Neutrophil (primary cell): ENCODE measurements around the gene MINAR1.
"Not testable (repeated sequence)": the region's sequence is repeated elsewhere in the genome, so short reads cannot be mapped to it uniquely, and the experiment has no call there.

Experiments
- H3K27ac ChIP-seq: fragments of 200-600 bp; sonication (generic); 2 replicates; pipeline ENCODE4 v1.5.1; 2016; ENCODE audit warnings: mild to moderate bottlenecking, moderate library complexity
- H3K27me3 ChIP-seq: fragments of 200-600 bp; sonication (generic); 2 replicates; pipeline ENCODE4 v1.6.0; 2016; ENCODE audit warnings: mild to moderate bottlenecking
- H3K36me3 ChIP-seq: fragments of 200-600 bp; sonication (generic); 2 replicates; pipeline ENCODE4 v1.5.1; 2017
- H3K4me1 ChIP-seq, 2 experiments: fragments of 200-600 bp in 1 of 2; sonication (generic) in 1 of 2; 1 replicate in 1 of 2; 2 replicates in 1 of 2; pipeline versions ENCODE4 v1.5.1 to v1.6.1; 2013 to 2016; ENCODE audit warnings: low read depth in 1 of 2, low read length in 1 of 2, mild to moderate bottlenecking in 1 of 2, moderate library complexity in 1 of 2; ENCODE audit not compliant: control insufficient read depth in 1 of 2, insufficient read depth in 1 of 2
- H3K4me3 ChIP-seq, 2 experiments: fragments of 200-600 bp in 1 of 2; sonication (generic) in 1 of 2; 1 replicate in 1 of 2; 2 replicates in 1 of 2; pipeline ENCODE4 v1.5.1; 2013 to 2016; ENCODE audit warnings: low read depth in 1 of 2, low read length in 1 of 2, mild to moderate bottlenecking in 1 of 2, moderate library complexity in 1 of 2
- H3K9me3 ChIP-seq: fragments of 200-600 bp; sonication (generic); 2 replicates; pipeline ENCODE4 v1.5.1; 2016
- TF ChIP-seq, protein P1 (sequence below): fragments of 200-600 bp; sonication (generic); IDR thresholded peaks from 2 replicates; pipeline ENCODE4 v1.5.1; 2016; ENCODE audit warnings: antibody characterized with exemption

MINAR1 gene

GRCh38 chr15:79425591-79426295, 6.4 kb upstream of the MINAR1 start:
- TF ChIP-seq, protein P1, sequence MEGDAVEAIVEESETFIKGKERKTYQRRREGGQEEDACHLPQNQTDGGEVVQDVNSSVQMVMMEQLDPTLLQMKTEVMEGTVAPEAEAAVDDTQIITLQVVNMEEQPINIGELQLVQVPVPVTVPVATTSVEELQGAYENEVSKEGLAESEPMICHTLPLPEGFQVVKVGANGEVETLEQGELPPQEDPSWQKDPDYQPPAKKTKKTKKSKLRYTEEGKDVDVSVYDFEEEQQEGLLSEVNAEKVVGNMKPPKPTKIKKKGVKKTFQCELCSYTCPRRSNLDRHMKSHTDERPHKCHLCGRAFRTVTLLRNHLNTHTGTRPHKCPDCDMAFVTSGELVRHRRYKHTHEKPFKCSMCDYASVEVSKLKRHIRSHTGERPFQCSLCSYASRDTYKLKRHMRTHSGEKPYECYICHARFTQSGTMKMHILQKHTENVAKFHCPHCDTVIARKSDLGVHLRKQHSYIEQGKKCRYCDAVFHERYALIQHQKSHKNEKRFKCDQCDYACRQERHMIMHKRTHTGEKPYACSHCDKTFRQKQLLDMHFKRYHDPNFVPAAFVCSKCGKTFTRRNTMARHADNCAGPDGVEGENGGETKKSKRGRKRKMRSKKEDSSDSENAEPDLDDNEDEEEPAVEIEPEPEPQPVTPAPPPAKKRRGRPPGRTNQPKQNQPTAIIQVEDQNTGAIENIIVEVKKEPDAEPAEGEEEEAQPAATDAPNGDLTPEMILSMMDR: no peak
- no peak overlapping the region for H3K4me3 ChIP-seq
- no peaks in the 10 kb centered on the region for H3K9me3 ChIP-seq
- no peak overlapping the region for H3K27ac ChIP-seq
- H3K4me1 ChIP-seq: peaks cover 12 to 23% of the 10 kb centered on the region in 2 experiments
- H3K36me3 ChIP-seq: no peaks in the 10 kb centered on the region
- peaks cover 40% of the 10 kb centered on the region for H3K27me3 ChIP-seq

- H3K36me3 ChIP-seq, H3K27ac ChIP-seq, H3K4me3 ChIP-seq, H3K9me3 ChIP-seq: not testable (repeated sequence)
- Histone ChIP-seq H3K4me1 (peaks cover 10 to 23% of the 10 kb centered on the region in 2 experiments), H3K27me3 (peaks cover 52% of the 10 kb centered on the region)
Measured at GRCh38 chr15:79426899-79427298, 5.2 kb upstream of the MINAR1 start.

DNA sequence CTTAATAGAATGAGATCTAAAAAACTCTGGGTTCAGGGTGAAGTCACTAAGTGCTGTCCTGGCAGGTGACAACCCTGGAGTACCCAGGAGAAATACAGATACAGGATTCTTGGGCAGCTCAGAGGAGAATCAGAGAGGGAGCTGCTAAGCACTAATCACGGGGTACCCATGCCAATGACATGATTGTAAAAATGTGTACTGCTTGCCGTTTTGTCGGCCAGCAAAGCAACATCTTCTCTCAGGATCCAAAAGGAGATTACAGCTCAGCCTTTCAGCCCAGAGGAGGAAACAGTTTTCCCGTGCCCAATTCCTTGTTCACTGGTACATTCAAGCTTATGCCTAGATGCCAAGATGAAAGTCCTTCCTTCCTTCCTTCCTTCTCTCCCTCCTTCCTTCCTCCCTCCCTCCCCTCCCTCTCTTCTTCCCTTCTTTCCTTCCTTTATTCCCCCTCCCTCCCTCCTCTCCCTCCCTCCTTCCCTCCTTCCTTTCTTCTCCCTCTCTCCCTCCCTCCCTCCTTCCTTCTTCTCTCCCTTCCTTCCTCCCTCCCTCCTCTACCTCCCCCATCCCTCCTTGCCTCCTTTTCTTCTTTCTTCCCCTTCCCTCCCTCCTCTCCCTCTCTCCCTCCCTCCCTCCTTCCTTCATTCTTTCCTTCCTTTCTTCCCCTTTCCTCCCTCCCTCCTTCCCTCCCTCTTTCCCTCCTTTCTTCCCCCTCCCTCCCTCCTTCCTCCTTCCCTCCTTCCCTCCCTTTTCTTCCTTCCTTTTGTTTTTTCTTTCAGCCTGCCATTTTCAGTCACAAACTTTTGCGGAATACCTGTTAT, 4.1 kb upstream of the MINAR1 start:
- Histone ChIP-seq H3K4me1 (peaks cover 17 to 25% of the 10 kb centered on the region in 2 experiments), H3K9me3 (no peaks in the 10 kb centered on the region), H3K36me3 (no peaks in the 10 kb centered on the region), H3K4me3 (no peak overlapping the region), H3K27me3 (peaks cover 63% of the 10 kb centered on the region), H3K27ac (no peak overlapping the region)
- TF ChIP-seq, protein P1: no peak

DNA sequence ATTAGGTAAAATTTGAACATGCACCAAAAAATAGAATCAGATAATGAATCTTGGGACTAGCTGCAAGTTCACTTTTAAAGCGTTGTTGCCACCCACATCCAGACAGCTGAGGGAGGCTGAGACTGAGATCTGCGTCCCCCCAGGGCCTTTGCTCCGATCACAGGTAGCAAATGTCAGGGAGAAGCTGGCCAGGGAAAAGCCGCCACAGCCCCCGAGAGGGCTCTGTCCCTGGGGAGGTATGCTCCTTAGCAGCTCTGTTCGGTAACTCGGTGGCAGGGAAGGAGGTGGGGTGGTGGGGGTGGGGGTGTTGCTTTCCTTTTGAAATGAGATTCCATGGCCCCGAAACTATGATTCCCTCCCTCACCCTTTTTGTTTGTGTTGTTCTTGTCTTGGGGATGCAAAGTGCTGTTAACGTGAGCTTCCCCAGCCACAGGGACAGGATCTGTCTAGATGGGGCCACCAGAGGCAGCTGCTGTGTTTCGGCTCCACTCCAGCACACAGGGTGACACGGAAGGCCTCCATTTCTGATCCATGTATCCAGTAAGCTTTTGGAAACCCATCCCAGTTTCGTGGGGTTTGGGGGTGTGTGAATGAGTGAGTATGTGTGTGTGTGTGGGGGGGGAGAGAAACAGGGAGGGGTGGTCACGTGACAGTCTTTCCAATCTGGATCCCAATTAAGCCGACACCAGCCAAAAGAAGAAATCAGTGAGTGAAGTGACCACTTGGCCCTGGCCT, 1.1 kb upstream of the MINAR1 start:
- no peaks in the 10 kb centered on the region for H3K9me3 ChIP-seq
- no peak overlapping the region for H3K27ac ChIP-seq
- peaks cover 19 to 27% of the 10 kb centered on the region in 2 experiments for H3K4me1 ChIP-seq
- H3K4me3 ChIP-seq: peak overlapping the region; percentile 44 to 60
- TF ChIP-seq, protein P1: no peak
- H3K36me3 ChIP-seq: no peaks in the 10 kb centered on the region
- H3K27me3 ChIP-seq: peaks cover 93% of the 10 kb centered on the region

- peak overlapping the region; percentile 44 to 60 for H3K4me3 ChIP-seq
Measured at GRCh38 chr15:79432345-79433275, 474 bp downstream of the MINAR1 start.

More at GRCh38 chr15:79432345-79433275, 474 bp downstream of the MINAR1 start:
- peaks cover 19 to 27% of the 10 kb centered on the region in 2 experiments for H3K4me1 ChIP-seq
- no peaks in the 10 kb centered on the region for H3K9me3 ChIP-seq
- TF ChIP-seq, protein P1: no peak
- peaks cover 99% of the 10 kb centered on the region for H3K27me3 ChIP-seq
- no peaks in the 10 kb centered on the region for H3K36me3 ChIP-seq
- no peak overlapping the region for H3K27ac ChIP-seq
